Cardiac muscle cell (in vitro differentiated cells and primary cell): ENCODE data around the gene NEGR1. TPM values are rescaled to one million over a fixed set of nuclear protein-coding genes. Genes with fewer than 3 reads are reported as not detected.
A peak's percentile ranks its signal among the peaks of the same experiment; 100 is the strongest.

Experiments used
- DNase-seq, 2 donors: peaks; one replicate each; pipeline versions ENCODE4 v3.0.0 to v3.0.0-alpha.2; 2010 to 2017; ENCODE audit warnings: low read depth in 1 of 2, low spot score in 1 of 2
- H3K27ac ChIP-seq: fragments of 200-600 bp; sonication (generic); 2 replicates; pipeline ENCODE4 v1.5.1; 2016
- H3K27me3 ChIP-seq: fragments of 200-600 bp; sonication (generic); 2 replicates; pipeline ENCODE4 v1.6.0; 2016; ENCODE audit warnings: control low read depth
- H3K36me3 ChIP-seq: fragments of 200-600 bp; sonication (generic); 2 replicates; pipeline ENCODE4 v1.5.1; 2016; ENCODE audit warnings: control low read depth
- H3K4me1 ChIP-seq: fragments of 200-600 bp; sonication (generic); 2 replicates; pipeline ENCODE4 v1.8.1; 2017; ENCODE audit warnings: low read depth, mild to moderate bottlenecking, mixed run types
- H3K4me3 ChIP-seq: fragments of 200-600 bp; sonication (generic); 2 replicates; pipeline ENCODE4 v1.5.1; 2016; ENCODE audit warnings: mild to moderate bottlenecking
- H3K9me3 ChIP-seq: fragments of 200-600 bp; sonication (generic); 2 replicates; pipeline ENCODE4 v1.5.1; 2017; ENCODE audit warnings: low read depth, mild to moderate bottlenecking, control low read depth
- polyA plus RNA-seq: library from polyadenylated mRNA; unstranded; fragments of >200 nt; fragmentation: Nextera tagmentation; extraction: Ambion mirVana; gene quantifications from 2 replicates; pipeline ENCODE4 v1.2.1, GENCODE V29; 2016
- total RNA-seq: library from RNA; depleted of rRNA; stranded (reverse); fragments of >200 nt; gene quantifications from 2 replicates; pipeline ENCODE4 v1.2.3, GENCODE V29; 2016
- TF ChIP-seq, protein P1 (sequence below): IDR thresholded peaks from 2 replicates; pipeline ENCODE4 v1.5.1; 2012; ENCODE audit warnings: low read depth, mild to moderate bottlenecking, low read length

The NEGR1 gene
- total and polyA plus RNA-seq, 2 experiments from 2014 or later: 0.06 to 0.20 TPM

GRCh38 chr1:71490432-71490831 is 791.9 kb downstream of the NEGR1 start:
- H3K4me1 ChIP-seq: no peaks in the 10 kb centered on the region
- H3K27ac ChIP-seq: no peak overlapping the region
- no peaks in the 10 kb centered on the region for H3K27me3 ChIP-seq
- H3K9me3 ChIP-seq: no peaks in the 10 kb centered on the region
- H3K4me3 ChIP-seq: no peak overlapping the region
- DNase-seq: peak in 1 of 2 donors; percentile 62
- no peaks in the 10 kb centered on the region for H3K36me3 ChIP-seq
- TF ChIP-seq, protein P1, sequence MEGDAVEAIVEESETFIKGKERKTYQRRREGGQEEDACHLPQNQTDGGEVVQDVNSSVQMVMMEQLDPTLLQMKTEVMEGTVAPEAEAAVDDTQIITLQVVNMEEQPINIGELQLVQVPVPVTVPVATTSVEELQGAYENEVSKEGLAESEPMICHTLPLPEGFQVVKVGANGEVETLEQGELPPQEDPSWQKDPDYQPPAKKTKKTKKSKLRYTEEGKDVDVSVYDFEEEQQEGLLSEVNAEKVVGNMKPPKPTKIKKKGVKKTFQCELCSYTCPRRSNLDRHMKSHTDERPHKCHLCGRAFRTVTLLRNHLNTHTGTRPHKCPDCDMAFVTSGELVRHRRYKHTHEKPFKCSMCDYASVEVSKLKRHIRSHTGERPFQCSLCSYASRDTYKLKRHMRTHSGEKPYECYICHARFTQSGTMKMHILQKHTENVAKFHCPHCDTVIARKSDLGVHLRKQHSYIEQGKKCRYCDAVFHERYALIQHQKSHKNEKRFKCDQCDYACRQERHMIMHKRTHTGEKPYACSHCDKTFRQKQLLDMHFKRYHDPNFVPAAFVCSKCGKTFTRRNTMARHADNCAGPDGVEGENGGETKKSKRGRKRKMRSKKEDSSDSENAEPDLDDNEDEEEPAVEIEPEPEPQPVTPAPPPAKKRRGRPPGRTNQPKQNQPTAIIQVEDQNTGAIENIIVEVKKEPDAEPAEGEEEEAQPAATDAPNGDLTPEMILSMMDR: no peak

DNA sequence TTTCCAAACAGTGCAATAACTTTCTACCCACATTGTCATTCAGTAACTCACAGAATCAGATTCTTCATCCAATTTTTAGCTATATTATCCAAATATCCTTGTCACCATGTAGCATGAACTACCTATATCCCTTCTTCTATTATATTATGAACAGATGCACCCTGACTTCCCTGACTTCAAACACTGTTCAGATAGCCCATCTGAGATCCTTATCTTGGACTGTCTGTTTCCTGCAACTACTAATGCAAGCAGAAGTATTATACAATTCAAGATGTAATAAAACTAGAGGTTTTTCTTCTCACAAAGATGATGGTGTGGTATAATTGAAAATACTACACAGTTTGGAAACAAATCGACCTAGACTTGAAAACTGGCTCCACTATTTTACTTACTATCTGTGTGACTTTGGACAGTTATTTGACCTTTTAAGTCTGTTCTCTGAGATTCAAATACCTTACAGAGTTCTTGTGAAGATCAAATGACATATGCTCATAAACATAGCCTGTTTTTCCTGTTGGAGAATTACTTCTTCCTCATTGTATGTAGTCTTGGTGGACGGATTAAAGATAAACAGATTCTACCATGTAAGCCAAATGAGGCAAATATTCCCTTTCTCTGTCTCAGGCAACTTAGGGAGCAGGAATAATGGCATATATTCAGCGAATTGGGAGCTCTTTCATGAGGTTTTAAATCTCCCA is 793.6 kb downstream of the NEGR1 start:
- no peak for DNase-seq
- H3K4me3 ChIP-seq: no peak overlapping the region
- H3K4me1 ChIP-seq: no peaks in the 10 kb centered on the region
- H3K9me3 ChIP-seq: no peaks in the 10 kb centered on the region
- TF ChIP-seq, protein P1: no peak
- H3K27ac ChIP-seq: no peak overlapping the region
- no peaks in the 10 kb centered on the region for H3K36me3 ChIP-seq
- no peaks in the 10 kb centered on the region for H3K27me3 ChIP-seq

DNA sequence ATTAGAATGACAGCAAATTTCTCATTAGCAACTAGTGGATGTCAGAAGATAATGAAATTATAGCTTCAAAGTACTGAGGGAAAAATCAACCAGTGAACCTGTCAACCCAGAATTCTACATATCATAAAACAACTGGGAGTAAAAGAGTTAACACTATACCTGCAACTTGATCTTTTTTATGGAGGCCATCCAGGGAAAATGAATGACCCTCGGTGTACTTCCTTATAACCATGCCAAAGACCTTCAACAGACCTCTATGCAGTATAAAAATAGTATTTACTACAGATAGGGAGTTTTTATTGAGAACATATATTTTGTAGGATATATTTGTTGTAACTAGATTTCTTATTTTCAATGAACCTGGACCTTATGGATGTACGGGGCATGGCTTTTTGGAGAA is 809.0 kb downstream of the NEGR1 start:
- H3K4me1 ChIP-seq: no peaks in the 10 kb centered on the region
- no peaks in the 10 kb centered on the region for H3K36me3 ChIP-seq
- DNase-seq: no peak
- no peak overlapping the region for H3K4me3 ChIP-seq
- H3K9me3 ChIP-seq: no peaks in the 10 kb centered on the region
- no peaks in the 10 kb centered on the region for H3K27me3 ChIP-seq
- TF ChIP-seq, protein P1: no peak
- H3K27ac ChIP-seq: no peak overlapping the region

GRCh38 chr1:71465093-71465492 is 817.2 kb downstream of the NEGR1 start:
- Histone ChIP-seq H3K27ac (no peak overlapping the region), H3K9me3 (no peaks in the 10 kb centered on the region), H3K27me3 (no peaks in the 10 kb centered on the region), H3K36me3 (no peaks in the 10 kb centered on the region), H3K4me1 (no peaks in the 10 kb centered on the region), H3K4me3 (no peak overlapping the region)
- TF ChIP-seq, protein P1: no peak
- no peak for DNase-seq

DNA sequence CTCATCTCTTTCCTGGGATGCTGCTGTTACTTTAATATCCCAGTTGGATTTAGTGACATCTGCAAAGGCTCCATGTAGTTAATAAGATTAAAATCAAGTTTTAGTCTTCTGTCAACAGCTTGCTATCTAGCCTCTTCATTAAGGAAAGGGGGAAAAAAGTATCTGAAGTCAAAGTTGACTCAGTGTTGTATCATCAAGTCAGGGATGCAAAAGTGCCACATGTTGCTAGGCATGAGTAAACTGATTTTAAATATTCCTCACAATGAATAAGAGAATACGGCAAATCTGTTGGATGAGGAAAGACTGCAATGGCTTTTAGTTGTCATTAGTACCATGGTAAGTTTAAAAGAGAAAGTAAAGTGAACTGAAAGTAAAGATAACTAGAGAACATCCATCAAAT is 818.3 kb downstream of the NEGR1 start:
- TF ChIP-seq, protein P1: no peak
- no peak overlapping the region for H3K4me3 ChIP-seq
- DNase-seq: peak in 1 of 2 donors; percentile 18
- no peaks in the 10 kb centered on the region for H3K9me3 ChIP-seq
- no peaks in the 10 kb centered on the region for H3K36me3 ChIP-seq
- no peak overlapping the region for H3K27ac ChIP-seq
- no peaks in the 10 kb centered on the region for H3K27me3 ChIP-seq
- H3K4me1 ChIP-seq: no peaks in the 10 kb centered on the region
